GM10266 (cell line): ENCODE results near the gene SDF4.
"Not testable (repeated sequence)": the region's sequence is repeated elsewhere in the genome, so short reads cannot be mapped to it uniquely, and the experiment has no call there.

ENCODE experiments used
- DNase-seq: peaks from one replicate; pipeline ENCODE4 v3.0.0; 2012; ENCODE audit errors: extremely low spot score
- CTCF ChIP-seq: IDR thresholded peaks from 2 replicates; pipeline ENCODE4 v1.5.1; 2012; ENCODE audit warnings: mild to moderate bottlenecking, low read depth; ENCODE audit not compliant: control insufficient read depth, insufficient read depth; ENCODE audit errors: missing control alignments

The SDF4 gene

GRCh38 chr1:1197551-1198422, 34.0 kb downstream of the SDF4 start:
- no peak for DNase-seq
- TF ChIP-seq CTCF, result no peak

DNA sequence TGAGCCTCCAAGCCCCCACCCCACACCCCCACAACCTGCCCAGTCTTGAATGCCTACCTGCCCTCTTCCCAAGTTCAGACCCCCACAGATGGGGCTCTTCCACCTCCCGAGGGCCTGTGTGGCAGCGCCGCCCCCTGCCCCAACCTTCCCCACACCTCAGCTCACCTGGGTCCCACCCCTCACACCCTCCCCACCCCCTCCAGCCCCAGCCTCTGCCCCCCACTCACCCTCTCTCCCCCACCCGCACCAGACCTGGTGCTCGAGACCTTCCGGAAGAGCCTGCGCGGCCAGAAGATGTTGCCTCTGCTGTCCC, 34.7 kb downstream of the SDF4 start:
- TF ChIP-seq CTCF, result no peak
- no peak for DNase-seq

DNA sequence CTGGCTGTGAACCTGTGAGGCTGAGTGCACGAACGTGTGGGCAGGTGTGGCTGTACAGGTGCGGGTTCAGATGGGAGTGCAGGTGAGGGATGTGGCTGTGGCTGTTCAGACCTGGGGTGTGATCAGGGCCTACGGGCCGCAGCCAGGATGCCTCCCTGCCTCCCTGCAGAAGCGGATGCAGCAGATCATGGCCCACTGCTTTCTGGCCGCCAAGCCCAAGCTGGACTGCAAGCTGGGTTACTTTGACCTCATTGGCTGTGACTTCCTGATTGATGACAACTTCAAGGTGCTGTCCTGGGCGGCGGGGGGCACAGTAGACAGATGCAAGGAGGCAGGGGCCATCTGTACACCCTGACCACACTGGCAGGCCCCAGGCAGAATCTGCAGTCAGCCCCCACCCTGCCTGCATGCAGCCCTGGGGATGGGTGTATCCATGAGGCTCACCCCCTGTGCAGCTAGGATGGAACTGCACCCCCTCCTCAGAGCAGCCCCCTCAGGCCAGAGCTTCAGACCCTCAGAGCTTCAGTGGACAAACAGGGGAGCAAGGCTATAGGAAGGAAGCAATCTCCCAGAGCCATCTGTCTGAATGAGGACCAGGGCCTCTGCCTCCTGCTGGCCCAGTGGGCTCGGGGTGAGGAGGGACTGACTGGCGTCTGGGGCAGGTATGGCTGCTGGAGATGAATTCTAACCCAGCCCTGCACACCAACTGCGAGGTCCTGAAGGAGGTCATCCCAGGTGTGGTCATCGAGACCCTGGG, 35.2 kb downstream of the SDF4 start:
- DNase-seq, result no peak
- no peak for TF ChIP-seq CTCF

DNA sequence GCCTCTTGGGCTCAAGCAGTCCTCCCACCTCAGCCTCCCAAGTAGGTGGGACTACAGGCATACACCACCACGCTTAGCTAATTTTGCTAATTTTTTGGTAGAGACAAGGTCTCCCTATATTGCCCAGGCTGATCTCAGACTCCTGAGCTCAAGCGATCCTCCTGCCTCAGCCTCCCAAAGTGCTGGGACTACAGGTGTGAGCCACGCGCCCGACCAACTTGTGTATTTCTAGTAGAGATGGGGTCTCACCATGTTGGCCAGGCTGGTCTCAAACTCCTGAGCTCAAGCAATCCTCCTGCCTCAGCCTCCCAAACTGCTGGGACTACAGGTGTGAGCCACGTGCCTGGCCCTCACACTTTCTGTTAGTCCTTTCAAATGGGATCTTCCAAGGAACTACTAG, 36.1 kb downstream of the SDF4 start:
- DNase-seq, result not testable (repeated sequence)

DNA sequence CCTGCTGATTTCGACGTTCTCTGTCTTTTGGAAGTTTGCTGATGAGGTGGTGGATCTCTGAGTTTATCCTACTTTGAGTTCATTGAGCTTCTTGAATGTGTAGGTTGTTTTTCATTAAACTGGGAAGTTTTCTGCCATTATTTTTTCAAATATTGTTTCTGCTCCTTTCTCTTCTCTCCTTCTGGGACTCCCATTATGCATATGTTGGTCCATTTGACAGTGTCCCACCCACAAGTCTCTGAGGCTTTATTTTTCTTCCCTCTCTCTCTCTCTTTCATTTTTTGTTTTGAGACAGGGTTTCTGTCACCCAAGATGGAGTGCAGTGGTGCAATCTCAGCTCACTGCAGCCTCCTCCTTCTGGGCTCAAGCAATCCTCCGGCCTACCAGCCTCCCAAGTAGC, 37.1 kb downstream of the SDF4 start:
- DNase-seq, result no peak
- TF ChIP-seq CTCF, result no peak

DNA sequence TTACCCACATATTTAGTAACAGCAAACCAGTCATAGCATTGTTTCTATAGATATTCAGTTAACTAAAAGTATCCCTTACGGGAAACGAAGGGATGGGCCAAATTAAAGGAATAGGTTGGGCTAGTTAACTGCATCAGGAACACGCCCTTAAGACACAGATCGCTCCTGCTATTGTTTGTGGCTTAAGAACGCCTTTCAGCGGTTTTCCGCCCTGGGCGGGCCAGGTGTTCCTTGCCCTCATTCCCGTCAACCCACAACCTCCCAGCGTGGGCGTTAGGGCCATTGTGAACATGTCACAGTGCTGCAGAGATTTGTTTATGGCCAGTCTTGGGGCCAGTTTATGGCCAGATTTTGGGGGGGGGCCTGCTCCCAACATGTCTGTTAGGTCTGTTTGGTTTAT, 40.1 kb downstream of the SDF4 start:
- no peak for DNase-seq

DNA sequence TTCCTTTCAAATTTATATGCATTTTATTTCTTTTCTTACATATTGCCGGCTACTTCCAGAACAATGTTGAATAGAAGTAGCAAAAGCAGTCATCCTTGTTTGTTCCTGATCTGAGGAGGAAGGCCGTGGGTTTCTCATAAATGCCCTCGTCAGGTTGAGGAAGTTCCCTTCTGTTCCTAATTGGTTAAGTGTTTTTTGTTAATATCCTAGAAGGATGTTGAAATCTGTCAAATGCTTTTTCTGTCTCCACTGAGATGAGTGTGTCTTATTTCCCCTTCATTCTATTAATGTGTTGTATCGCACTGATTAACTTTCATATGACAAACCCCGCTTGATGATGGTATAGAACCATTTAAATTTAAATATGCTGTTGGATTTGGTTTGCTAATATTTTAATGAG, 42.7 kb downstream of the SDF4 start:
- TF ChIP-seq CTCF, result no peak
- DNase-seq, result no peak

More for the DNA sequence above, 40.1 kb downstream of the SDF4 start:
- TF ChIP-seq CTCF, result no peak
